ENCODE results near the gene HNRNPA3. TPM values are rescaled to one million over a fixed set of nuclear protein-coding genes. Genes with fewer than 3 reads are reported as not detected.

HNRNPA3 gene
- total and polyA plus RNA-seq, 2 of the 13 experiments (the other 11 are each of a cell fraction or from before 2014, with no cell fraction given) = 73.3 to 97.7 TPM

GRCh38 chr2:177212891-177213856, 580 bp downstream of the HNRNPA3 start (continued):
- TF ChIP-seq, protein P1, sequence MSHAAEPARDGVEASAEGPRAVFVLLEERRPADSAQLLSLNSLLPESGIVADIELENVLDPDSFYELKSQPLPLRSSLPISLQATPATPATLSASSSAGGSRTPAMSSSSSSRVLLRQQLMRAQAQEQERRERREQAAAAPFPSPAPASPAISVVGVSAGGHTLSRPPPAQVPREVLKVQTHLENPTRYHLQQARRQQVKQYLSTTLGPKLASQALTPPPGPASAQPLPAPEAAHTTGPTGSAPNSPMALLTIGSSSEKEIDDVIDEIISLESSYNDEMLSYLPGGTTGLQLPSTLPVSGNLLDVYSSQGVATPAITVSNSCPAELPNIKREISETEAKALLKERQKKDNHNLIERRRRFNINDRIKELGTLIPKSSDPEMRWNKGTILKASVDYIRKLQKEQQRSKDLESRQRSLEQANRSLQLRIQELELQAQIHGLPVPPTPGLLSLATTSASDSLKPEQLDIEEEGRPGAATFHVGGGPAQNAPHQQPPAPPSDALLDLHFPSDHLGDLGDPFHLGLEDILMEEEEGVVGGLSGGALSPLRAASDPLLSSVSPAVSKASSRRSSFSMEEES (CRISPR knock-in tag; IDR thresholded peaks at IDR 0.05) = no peak; the same call in 1 of the 2 replicates
- TF ChIP-seq ZNF556 (CRISPR knock-in tag; IDR thresholded peaks at IDR 0.05; ENCODE audit: borderline replicate concordance) = no peak; the same call in 1 of the 2 replicates
- TF ChIP-seq, protein P2, sequence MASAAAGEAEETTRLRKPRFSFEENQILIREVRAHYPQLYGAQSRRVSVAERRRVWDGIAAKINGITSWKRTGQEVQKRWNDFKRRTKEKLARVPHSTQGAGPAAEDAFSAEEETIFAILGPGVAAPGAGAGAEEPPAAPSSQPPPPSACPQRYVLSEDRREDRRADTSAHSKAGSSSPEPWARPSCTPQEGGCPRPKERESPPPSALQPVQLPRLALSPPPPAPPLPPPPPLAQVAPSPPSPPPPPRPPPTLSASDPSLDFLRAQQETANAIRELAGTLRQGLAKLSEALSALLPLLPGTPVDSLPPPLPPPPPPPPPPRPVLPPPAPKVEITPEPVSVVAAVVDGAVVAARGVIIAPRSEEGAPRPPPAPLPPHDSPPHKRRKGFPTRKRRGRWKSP (CRISPR knock-in tag; IDR thresholded peaks at IDR 0.05) = no peak
- TF ChIP-seq, protein P3, sequence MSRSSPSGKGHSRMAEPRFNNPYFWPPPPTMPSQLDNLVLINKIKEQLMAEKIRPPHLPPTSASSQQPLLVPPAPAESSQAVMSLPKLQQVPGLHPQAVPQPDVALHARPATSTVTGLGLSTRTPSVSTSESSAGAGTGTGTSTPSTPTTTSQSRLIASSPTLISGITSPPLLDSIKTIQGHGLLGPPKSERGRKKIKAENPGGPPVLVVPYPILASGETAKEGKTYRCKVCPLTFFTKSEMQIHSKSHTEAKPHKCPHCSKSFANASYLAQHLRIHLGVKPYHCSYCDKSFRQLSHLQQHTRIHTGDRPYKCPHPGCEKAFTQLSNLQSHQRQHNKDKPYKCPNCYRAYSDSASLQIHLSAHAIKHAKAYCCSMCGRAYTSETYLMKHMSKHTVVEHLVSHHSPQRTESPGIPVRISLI (CRISPR knock-in tag; IDR thresholded peaks at IDR 0.05; ENCODE audit: borderline replicate concordance) = peak; percentile 62
- TF ChIP-seq ZNF20 (CRISPR knock-in tag; IDR thresholded peaks at IDR 0.05) = no peak
- TF ChIP-seq MED8 (CRISPR knock-in tag; IDR thresholded peaks at IDR 0.05; ENCODE audit: insufficient replicate concordance) = peak; percentile 2
- no peak for TF ChIP-seq ZFP62 (CRISPR knock-in tag; IDR thresholded peaks at IDR 0.05)
- no peak for TF ChIP-seq ZNF740 (CRISPR knock-in tag; IDR thresholded peaks at IDR 0.05)
- TF ChIP-seq NFIB (CRISPR knock-in tag; IDR thresholded peaks at IDR 0.05; ENCODE audit: borderline replicate concordance) = no peak
- TF ChIP-seq ZNF296 (CRISPR knock-in tag; conservative IDR thresholded peaks at IDR 0.05) = peak; percentile 82; the same call in 1 of the 2 replicates
- no peak for TF ChIP-seq ZSCAN25 (CRISPR knock-in tag; IDR thresholded peaks at IDR 0.05)
- TF ChIP-seq AFF4 (CRISPR knock-in tag; IDR thresholded peaks at IDR 0.05) = peak; percentile 87; the same call in 1 of the 2 replicates
- TF ChIP-seq ZNF660 (CRISPR knock-in tag; IDR thresholded peaks at IDR 0.05; ENCODE audit: borderline replicate concordance, low read depth) = no peak; the same call in 1 of the 2 replicates
- TF ChIP-seq ZNF576 (CRISPR knock-in tag; IDR thresholded peaks at IDR 0.05) = 0 out of 2 replicates have a peak, but pooled peaks have one; percentile 4
- no peak for TF ChIP-seq IKZF1 (IDR thresholded peaks at IDR 0.05)
- TF ChIP-seq SIX4 (CRISPR knock-in tag; IDR thresholded peaks at IDR 0.05) = peak; percentile 54; the same call in 1 of the 2 replicates
- no peak; the same call in none of the 2 replicates for TF ChIP-seq HDAC1 (CRISPR knock-in tag; IDR thresholded peaks at IDR 0.05)
- TF ChIP-seq ZBTB3 (CRISPR knock-in tag; IDR thresholded peaks at IDR 0.05; ENCODE audit: borderline replicate concordance, low read depth) = no peak
- peak; percentile 81 for TF ChIP-seq HOXA5 (CRISPR knock-in tag; IDR thresholded peaks at IDR 0.05)
- TF ChIP-seq ZNF564 (CRISPR knock-in tag; IDR thresholded peaks at IDR 0.05) = peak; percentile 90

Measured in HepG2 (cell line).